NCI-H1436 treated with DMSO at 0.1 percent for 48 hours (cell line): ENCODE data around the gene PANK4.

ENCODE experiments used
- DNase-seq: peaks from one replicate; lab custom pipeline; 2025; lab: John Stamatoyannopoulos, UW

PANK4 gene

GRCh38 chr1:2497891-2498290, 28.5 kb downstream of the PANK4 start:
- DNase-seq: no peak

- no peak for DNase-seq
These were observed 29.6 kb downstream of the PANK4 start for GRCh38 chr1:2496746-2497145.

GRCh38 chr1:2496087-2496622, 30.2 kb downstream of the PANK4 start:
- no peak for DNase-seq

- DNase-seq: no peak
These were observed 30.9 kb downstream of the PANK4 start for GRCh38 chr1:2495546-2495945.

GRCh38 chr1:2495026-2495425, 31.4 kb downstream of the PANK4 start:
- DNase-seq: no peak

- no peak for DNase-seq
These were observed 32.1 kb downstream of the PANK4 start for GRCh38 chr1:2494323-2494693.

GRCh38 chr1:2493691-2494322, 32.6 kb downstream of the PANK4 start:
- no peak for DNase-seq

- DNase-seq: no peak
These were observed 33.2 kb downstream of the PANK4 start for GRCh38 chr1:2493218-2493617.

GRCh38 chr1:2492091-2492490, 34.3 kb downstream of the PANK4 start:
- no peak for DNase-seq

- no peak for DNase-seq
These were observed 36.8 kb downstream of the PANK4 start for GRCh38 chr1:2489615-2490014.

- no peak for DNase-seq
These were observed 37.7 kb downstream of the PANK4 start for GRCh38 chr1:2488688-2489087.

- no peak for DNase-seq
These were observed 39.8 kb downstream of the PANK4 start for GRCh38 chr1:2486558-2486957.

GRCh38 chr1:2486041-2486440, 40.4 kb downstream of the PANK4 start:
- DNase-seq: no peak

GRCh38 chr1:2483970-2484369, 42.4 kb downstream of the PANK4 start:
- DNase-seq: no peak

GRCh38 chr1:2483026-2483425, 43.4 kb downstream of the PANK4 start:
- DNase-seq: no peak

GRCh38 chr1:2482588-2482987, 43.8 kb downstream of the PANK4 start:
- no peak for DNase-seq

- peak; percentile 34 for DNase-seq
These were observed 44.5 kb downstream of the PANK4 start for GRCh38 chr1:2481885-2482284.

- no peak for DNase-seq
These were observed 45.4 kb downstream of the PANK4 start for GRCh38 chr1:2480986-2481364.

GRCh38 chr1:2480236-2480985, 46.0 kb downstream of the PANK4 start:
- DNase-seq: no peak

GRCh38 chr1:2479618-2480017, 46.8 kb downstream of the PANK4 start:
- no peak for DNase-seq

GRCh38 chr1:2479186-2479585, 47.2 kb downstream of the PANK4 start:
- no peak for DNase-seq

GRCh38 chr1:2477791-2478499, 48.5 kb downstream of the PANK4 start:
- no peak for DNase-seq

GRCh38 chr1:2477309-2477708, 49.1 kb downstream of the PANK4 start:
- DNase-seq: no peak
